Activated CD4-positive, alpha-beta T cell treated with anti-CD3 and anti-CD28 coated beads, Interleukin-2, amount 10 ng/mL, durations not matched to agents 24 days and 14 days (primary cell): Measurements from ENCODE around the gene DCBLD1. TPM values are rescaled to one million over a fixed set of nuclear protein-coding genes. Genes with fewer than 3 reads are reported as not detected.

Experiments
- DNase-seq: peaks from one replicate; pipeline ENCODE4 v3.0.0; 2022
- H3K27ac Mint-ChIP-seq: one replicate; pipeline ENCODE4 v1.8.0; 2022; ENCODE audit warnings: mild to moderate bottlenecking, mixed read lengths
- H3K27me3 Mint-ChIP-seq: one replicate; pipeline ENCODE4 v1.8.0; 2022; ENCODE audit warnings: mixed read lengths
- H3K36me3 Mint-ChIP-seq: one replicate; pipeline ENCODE4 v1.8.0; 2022; ENCODE audit warnings: low read depth, mild to moderate bottlenecking, mixed read lengths
- H3K4me1 Mint-ChIP-seq: one replicate; pipeline ENCODE4 v1.8.0; 2021; ENCODE audit warnings: mixed read lengths
- H3K4me3 Mint-ChIP-seq: one replicate; pipeline ENCODE4 v1.8.0; 2022; ENCODE audit warnings: mild to moderate bottlenecking, moderate library complexity, mixed read lengths
- H3K9me3 Mint-ChIP-seq: one replicate; pipeline ENCODE4 v1.8.0; 2021; ENCODE audit warnings: mixed read lengths
- intact Hi-C: fragments of 100-400 bp; cut with micrococcal nuclease; formaldehyde crosslinking; loops from one replicate; pipeline ENCODE4 v1.15.1; 2023
- total RNA-seq: library from RNA; stranded (reverse); gene quantifications from 2 replicates; pipeline ENCODE4 v1.2.3, GENCODE V29; 2022

The DCBLD1 gene
- total RNA-seq, 1 donor from 2014 or later, result 4.8 TPM

DNA sequence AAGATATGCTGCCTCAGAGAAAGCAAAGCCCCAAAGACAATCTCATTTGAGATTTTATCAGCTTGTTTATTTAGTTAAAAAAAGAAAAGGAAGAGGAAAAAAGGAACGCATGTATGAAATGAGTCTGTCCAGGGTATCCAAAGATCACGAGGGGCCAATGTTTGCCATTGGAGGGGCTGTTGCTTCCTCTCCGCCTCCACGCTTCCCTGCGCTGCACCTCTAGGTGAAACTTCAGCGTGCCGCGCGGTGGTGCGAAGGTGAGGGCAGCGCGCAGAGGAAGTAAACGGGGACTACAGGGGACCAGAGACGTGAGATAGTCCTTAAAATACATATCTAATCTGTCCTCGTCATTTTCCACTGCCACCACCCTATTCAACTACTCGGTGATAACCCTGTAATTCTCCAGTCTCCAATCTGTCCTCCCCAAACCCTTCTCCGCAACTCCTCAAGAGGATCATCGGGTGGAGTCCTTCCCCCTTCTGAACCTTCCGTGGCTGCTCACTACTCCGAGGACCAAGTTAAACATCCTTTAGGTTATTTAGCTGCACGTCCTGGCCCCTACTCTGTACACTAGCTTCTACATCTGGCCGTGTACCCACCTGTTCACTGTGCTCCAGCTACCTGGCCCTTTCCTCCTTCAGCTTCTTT, 1.1 kb upstream of the DCBLD1 start:
- peaks cover 2% of the 10 kb centered on the region for H3K36me3 Mint-ChIP-seq
- intact Hi-C loops, result loop anchor here (2.0 kb wide), 1 partner anchor 17 kb away; no protein-coding TSS in a partner anchor
- peaks cover 66% of the 10 kb centered on the region for H3K27me3 Mint-ChIP-seq
- H3K27ac Mint-ChIP-seq, result peak overlapping the region; percentile 64
- peak; percentile 71 for DNase-seq
- H3K4me3 Mint-ChIP-seq, result peak overlapping the region; percentile 82
- H3K4me1 Mint-ChIP-seq, result peaks cover 16% of the 10 kb centered on the region
- H3K9me3 Mint-ChIP-seq, result no peaks in the 10 kb centered on the region

DNA sequence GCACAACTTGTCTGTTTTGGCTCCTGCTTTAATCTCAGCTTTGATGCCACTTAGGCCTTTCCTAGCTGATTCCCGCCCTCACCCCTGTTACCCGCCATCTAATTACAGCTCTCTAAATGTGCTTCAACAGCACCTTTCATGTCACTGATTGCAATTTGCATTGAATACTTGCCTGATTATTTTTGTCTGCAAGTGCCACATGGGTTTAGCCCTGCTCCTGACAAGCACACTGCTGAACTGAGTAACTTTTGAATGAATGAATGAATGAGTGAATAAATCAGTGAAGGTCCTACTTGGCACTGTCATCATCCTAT, 591 bp upstream of the DCBLD1 start:
- H3K36me3 Mint-ChIP-seq, result peaks cover 2% of the 10 kb centered on the region
- H3K4me3 Mint-ChIP-seq, result peak overlapping the region; percentile 82
- intact Hi-C loops, result loop anchor here (1.0 to 2.0 kb wide), 2 partner anchors 17 to 120 kb away; partner anchors contain the start of gene GOPC
- peaks cover 16% of the 10 kb centered on the region for H3K4me1 Mint-ChIP-seq
- H3K27ac Mint-ChIP-seq, result peak overlapping the region; percentile 67
- peaks cover 64% of the 10 kb centered on the region for H3K27me3 Mint-ChIP-seq
- no peaks in the 10 kb centered on the region for H3K9me3 Mint-ChIP-seq
- DNase-seq, result no peak

DNA sequence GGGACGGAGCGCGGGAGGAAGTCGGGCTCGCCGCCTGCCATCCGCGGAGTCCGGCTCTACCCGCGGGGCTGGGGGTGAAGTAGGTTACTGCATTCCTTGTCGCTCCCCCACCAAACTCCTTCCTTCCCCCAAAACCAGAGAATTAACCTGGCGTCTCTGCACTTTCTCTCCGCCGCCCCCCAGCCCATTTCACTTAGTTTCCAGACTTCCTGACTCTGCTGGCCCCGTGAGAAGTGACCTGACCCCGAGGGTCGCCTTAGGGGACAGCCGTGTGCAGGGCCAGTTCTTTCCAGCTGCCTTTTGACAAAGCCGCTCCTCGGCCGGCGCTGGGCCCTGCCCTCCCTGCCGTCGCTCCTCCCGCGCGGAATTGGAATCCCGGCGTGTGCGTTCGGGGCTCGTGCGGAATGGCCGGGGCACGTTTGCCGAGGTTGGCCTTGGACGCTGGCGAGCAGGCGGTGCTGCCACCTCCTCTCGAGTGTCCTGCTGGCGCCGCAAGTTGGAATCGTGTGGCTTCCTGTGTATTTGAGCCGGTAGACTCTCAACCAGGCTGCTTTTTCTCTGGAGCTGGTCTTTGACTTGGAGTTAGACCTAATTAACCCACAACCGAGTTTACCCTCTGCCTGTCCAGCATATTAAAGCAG, 650 bp downstream of the DCBLD1 start:
- peaks cover 58% of the 10 kb centered on the region for H3K27me3 Mint-ChIP-seq
- intact Hi-C loops, result loop anchor here (1.0 kb wide), 1 partner anchor 65 kb away; no protein-coding TSS in a partner anchor
- peak overlapping the region; percentile 95 for H3K4me3 Mint-ChIP-seq
- H3K36me3 Mint-ChIP-seq, result peaks cover 2% of the 10 kb centered on the region
- peaks cover 16% of the 10 kb centered on the region for H3K4me1 Mint-ChIP-seq
- peak; percentile 75 for DNase-seq
- H3K27ac Mint-ChIP-seq, result peak overlapping the region; percentile 86
- no peaks in the 10 kb centered on the region for H3K9me3 Mint-ChIP-seq

DNA sequence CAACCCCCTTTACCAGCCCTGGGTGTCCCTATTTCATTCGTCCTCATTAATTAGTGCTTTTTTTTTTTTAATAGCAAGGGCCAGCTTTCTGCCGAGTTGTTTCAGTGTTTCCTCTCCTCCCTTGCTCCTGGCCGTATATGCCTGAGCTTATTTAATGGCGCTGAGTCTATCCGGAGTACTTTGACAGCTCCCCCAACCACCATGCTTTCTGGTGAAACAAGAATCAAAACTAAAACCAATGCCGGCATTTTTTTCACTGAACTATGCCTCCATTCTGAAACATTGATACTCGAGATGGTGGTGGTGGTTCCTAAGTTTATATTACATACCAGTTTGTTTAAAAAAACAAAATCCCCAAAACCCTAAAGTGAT, 1.2 kb downstream of the DCBLD1 start:
- DNase-seq, result peak; percentile 76
- Mint-ChIP-seq H3K27me3 (peaks cover 54% of the 10 kb centered on the region), H3K4me1 (peaks cover 16% of the 10 kb centered on the region), H3K9me3 (no peaks in the 10 kb centered on the region), H3K27ac (peak overlapping the region; percentile 86), H3K4me3 (peak overlapping the region; percentile 95), H3K36me3 (peaks cover 2% of the 10 kb centered on the region)
- intact Hi-C loops, result loop anchor here (1.0 kb wide), 1 partner anchor 65 kb away; no protein-coding TSS in a partner anchor

DNA sequence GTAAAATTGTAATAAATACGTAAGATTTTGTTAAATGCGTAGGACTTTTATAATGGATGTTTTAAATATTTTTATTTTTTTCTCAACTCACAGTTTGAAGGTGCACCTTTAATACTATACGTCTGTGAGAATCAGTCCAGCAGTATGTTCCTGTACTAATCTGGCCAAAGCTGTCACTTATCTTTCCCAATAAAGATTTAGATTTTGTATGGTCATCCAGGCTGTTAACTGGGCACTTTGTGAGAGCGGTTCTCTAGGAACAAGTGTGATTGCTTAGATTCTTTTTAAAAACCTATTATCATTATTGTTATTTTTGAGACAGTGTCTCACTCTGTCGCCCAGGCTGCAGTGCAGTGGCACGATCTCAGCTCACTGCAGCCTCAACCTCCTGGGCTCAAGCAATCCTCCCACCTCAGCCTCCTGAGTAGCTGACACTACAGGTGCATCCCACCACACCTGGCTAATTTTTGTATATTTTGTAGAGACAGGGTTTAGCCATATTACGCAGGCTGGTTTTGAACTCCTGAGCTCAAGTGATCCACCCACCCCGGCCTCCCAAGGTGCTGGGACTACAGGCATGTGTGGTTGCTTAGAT, 1.7 kb downstream of the DCBLD1 start:
- intact Hi-C loops, result no loop called here

DNA sequence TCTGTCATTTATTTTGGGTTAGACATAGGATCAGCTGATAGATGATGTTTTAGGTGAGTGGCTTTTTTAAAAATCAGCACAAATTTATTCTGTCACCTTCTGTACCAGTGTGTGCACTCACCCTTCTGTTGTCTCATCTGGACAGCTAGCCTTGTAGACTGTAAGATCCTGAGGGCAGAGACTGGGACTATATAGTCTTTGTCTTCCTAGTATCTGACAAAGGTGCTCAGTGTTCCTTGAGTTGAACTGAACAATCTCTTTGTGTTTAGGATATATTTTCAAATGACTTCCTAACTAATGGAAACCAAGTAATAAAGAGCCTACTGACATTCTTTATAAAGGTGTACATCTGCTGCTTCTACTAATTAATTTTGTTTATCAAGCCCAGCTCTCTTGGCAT, 3.0 kb downstream of the DCBLD1 start:
- no peak overlapping the region for H3K27ac Mint-ChIP-seq
- no peaks in the 10 kb centered on the region for H3K9me3 Mint-ChIP-seq
- H3K4me1 Mint-ChIP-seq, result peaks cover 16% of the 10 kb centered on the region
- intact Hi-C loops, result no loop called here
- H3K36me3 Mint-ChIP-seq, result peaks cover 2% of the 10 kb centered on the region
- DNase-seq, result no peak
- no peak overlapping the region for H3K4me3 Mint-ChIP-seq
- H3K27me3 Mint-ChIP-seq, result peaks cover 44% of the 10 kb centered on the region

More for the DNA sequence above, 1.7 kb downstream of the DCBLD1 start:
- H3K36me3 Mint-ChIP-seq, result peaks cover 2% of the 10 kb centered on the region
- H3K27me3 Mint-ChIP-seq, result peaks cover 52% of the 10 kb centered on the region
- no peaks in the 10 kb centered on the region for H3K9me3 Mint-ChIP-seq
- no peak overlapping the region for H3K27ac Mint-ChIP-seq
- H3K4me3 Mint-ChIP-seq, result peak overlapping the region; percentile 95
- peaks cover 16% of the 10 kb centered on the region for H3K4me1 Mint-ChIP-seq
- DNase-seq, result no peak

DNA sequence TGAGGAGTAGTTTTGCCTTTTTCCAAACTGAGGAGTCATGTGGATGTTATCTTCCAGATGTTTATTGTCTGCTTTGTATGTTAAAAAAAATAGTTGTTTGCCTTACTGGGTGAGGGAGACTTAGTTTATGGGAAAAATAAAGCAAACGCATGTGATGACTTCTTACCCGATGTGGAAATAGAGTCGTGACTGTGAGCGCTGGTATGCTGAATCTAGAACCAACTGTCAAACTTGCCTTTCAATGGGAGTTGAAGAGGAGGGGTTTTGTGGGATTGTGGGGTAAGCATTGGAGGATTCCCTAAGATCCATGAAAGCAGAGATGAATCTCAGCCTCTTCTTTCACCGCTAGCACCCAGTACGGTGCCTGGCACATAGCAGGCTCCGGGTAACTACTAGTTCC, 5.3 kb downstream of the DCBLD1 start:
- Mint-ChIP-seq H3K36me3 (peaks cover 2% of the 10 kb centered on the region), H3K27me3 (peaks cover 32% of the 10 kb centered on the region), H3K4me3 (no peak overlapping the region), H3K27ac (no peak overlapping the region), H3K9me3 (no peaks in the 10 kb centered on the region), H3K4me1 (peaks cover 4% of the 10 kb centered on the region)
- DNase-seq, result no peak
- intact Hi-C loops, result no loop called here

DNA sequence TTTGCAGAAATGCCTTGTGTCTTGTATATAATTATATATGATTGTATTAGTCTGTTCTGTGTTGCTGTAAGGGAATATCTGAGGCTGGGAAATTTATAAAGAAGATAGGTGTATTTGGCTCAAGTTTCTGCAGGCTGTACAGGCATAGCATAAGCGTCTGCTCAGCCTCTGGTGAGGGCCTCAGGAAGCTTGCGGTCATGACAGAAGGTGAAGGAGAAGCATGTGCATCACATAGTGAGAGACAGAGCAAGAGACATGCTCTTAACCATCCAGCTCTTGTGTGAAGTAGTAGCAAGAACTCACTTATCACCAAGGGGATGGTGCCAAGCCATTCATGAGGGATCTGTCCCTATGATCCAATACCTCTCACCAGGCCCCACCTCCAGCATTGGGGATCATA, 6.5 kb downstream of the DCBLD1 start:
- peaks cover 32% of the 10 kb centered on the region for H3K27me3 Mint-ChIP-seq
- H3K4me3 Mint-ChIP-seq, result no peak overlapping the region
- no peaks in the 10 kb centered on the region for H3K4me1 Mint-ChIP-seq
- H3K27ac Mint-ChIP-seq, result no peak overlapping the region
- no peaks in the 10 kb centered on the region for H3K36me3 Mint-ChIP-seq
- intact Hi-C loops, result no loop called here
- no peak for DNase-seq
- H3K9me3 Mint-ChIP-seq, result no peaks in the 10 kb centered on the region

DNA sequence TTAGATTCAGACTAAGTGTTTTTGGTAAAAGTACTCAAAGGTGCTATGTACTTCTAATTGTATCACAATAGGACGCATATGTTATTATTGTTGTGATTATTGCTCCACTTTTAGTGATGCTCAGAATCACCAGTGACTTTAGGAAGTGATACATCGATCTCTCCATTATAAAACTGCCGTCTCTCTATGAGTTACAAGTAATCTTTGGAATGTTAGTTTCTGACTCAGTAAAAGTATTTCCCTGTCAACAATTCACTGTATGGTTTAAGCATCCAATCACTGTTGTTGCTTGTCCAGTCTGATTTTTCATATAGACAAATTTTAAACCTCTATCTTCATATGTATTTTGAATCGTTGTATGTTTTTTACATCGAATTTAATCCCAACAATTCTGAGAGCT, 9.4 kb downstream of the DCBLD1 start:
- peaks cover 17% of the 10 kb centered on the region for H3K27me3 Mint-ChIP-seq
- H3K4me1 Mint-ChIP-seq, result peaks cover 11% of the 10 kb centered on the region
- H3K36me3 Mint-ChIP-seq, result no peaks in the 10 kb centered on the region
- H3K9me3 Mint-ChIP-seq, result no peaks in the 10 kb centered on the region
- DNase-seq, result no peak
- no peak overlapping the region for H3K27ac Mint-ChIP-seq
- H3K4me3 Mint-ChIP-seq, result no peak overlapping the region
- intact Hi-C loops, result no loop called here

DNA sequence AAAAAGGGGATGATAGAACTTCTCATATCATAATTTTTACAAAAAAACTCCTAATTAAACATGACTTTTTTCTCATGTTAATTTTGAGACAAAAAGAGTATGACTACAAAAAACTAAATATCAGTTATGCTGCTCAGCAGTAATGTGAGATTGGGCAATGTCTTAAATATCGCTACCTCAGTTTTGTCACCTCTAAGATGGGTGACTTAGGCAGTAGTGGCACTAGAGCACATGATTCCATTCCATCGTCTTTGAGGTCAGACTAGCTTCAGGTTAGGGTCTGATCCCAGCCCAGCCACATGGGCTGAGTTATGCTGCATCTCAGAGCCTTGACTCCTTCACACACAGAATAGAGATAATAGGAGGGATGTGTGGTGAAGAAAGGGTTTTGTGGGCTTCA, 11.0 kb downstream of the DCBLD1 start:
- Mint-ChIP-seq H3K36me3 (no peaks in the 10 kb centered on the region), H3K4me1 (peaks cover 18% of the 10 kb centered on the region), H3K27ac (no peak overlapping the region), H3K27me3 (peaks cover 10% of the 10 kb centered on the region), H3K4me3 (no peak overlapping the region), H3K9me3 (no peaks in the 10 kb centered on the region)
- intact Hi-C loops, result no loop called here
- DNase-seq, result no peak

DNA sequence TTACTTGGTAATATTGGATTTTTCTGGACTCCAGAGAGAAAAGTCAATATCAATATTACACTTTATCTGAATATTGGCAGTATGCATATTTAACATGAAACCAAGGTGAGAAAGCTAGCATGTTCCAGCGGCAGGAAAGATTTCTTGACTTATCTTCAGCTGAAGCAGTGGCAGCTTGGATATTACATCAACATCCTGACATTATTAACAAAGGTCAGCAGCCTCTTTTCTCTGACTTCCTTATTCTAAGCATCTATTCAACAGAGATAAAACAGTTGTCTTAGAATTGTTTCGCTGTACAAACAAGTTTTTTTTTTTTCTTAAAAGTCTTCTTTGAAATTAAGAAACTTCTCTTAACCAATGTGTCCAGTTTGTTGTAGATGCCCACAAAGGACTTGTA, 11.8 kb downstream of the DCBLD1 start:
- H3K4me3 Mint-ChIP-seq, result no peak overlapping the region
- H3K36me3 Mint-ChIP-seq, result no peaks in the 10 kb centered on the region
- peaks cover 10% of the 10 kb centered on the region for H3K27me3 Mint-ChIP-seq
- peaks cover 19% of the 10 kb centered on the region for H3K4me1 Mint-ChIP-seq
- no peak overlapping the region for H3K27ac Mint-ChIP-seq
- H3K9me3 Mint-ChIP-seq, result no peaks in the 10 kb centered on the region
- intact Hi-C loops, result no loop called here
- no peak for DNase-seq

DNA sequence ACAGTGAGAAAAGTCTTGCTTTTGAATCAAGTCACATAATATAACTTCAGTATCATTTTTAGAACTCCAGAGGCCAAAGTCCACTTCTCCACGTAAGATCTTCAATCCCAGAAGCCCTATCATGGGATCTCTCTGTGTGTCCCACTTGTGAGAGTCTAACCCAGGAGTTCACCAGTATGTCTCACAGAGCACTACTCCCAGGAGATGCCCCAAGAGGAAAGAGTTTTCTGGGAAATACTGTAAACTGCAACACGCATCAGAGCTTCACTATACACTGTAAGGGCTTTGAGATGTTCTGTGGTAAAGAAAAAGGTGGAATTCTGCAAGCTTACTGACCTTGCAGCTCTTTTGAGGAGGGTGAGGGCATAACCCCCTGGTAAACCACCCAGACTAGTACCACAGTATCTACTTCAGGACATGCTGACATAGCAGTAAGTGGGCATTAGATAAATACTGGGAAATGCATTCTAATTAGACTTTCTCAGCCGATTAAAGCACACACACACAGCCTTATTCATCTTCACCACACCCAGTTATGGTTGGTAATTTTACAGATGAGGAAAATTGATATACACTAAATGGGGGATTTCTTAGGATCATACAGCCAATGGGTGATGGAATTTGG, 12.3 kb downstream of the DCBLD1 start:
- no peak overlapping the region for H3K27ac Mint-ChIP-seq
- peaks cover 10% of the 10 kb centered on the region for H3K27me3 Mint-ChIP-seq
- intact Hi-C loops, result no loop called here
- H3K4me3 Mint-ChIP-seq, result no peak overlapping the region
- H3K9me3 Mint-ChIP-seq, result no peaks in the 10 kb centered on the region
- no peaks in the 10 kb centered on the region for H3K36me3 Mint-ChIP-seq
- peaks cover 19% of the 10 kb centered on the region for H3K4me1 Mint-ChIP-seq
- DNase-seq, result no peak

DNA sequence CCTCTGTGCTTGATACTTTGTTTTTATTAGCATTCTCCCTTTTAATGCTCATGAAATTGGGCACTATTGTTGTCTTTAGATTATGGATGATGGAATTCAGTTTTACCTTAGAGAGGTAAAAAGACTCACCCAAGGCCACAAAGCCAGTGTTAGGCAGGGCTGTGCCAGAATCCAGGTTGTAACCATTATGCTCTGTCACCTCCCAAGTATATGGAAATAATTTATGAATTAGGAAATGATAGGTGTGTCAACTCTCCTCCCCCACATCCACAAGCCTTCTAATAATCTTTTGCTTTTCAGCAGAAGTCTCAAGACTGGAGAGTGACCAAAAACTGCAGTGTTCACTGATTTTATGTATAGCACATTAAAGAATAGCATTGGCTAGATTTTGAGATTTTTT, 13.0 kb downstream of the DCBLD1 start:
- Mint-ChIP-seq H3K27me3 (peaks cover 9% of the 10 kb centered on the region), H3K4me3 (no peak overlapping the region), H3K9me3 (no peaks in the 10 kb centered on the region), H3K4me1 (peaks cover 19% of the 10 kb centered on the region), H3K36me3 (no peaks in the 10 kb centered on the region), H3K27ac (no peak overlapping the region)
- intact Hi-C loops, result no loop called here
- DNase-seq, result no peak

DNA sequence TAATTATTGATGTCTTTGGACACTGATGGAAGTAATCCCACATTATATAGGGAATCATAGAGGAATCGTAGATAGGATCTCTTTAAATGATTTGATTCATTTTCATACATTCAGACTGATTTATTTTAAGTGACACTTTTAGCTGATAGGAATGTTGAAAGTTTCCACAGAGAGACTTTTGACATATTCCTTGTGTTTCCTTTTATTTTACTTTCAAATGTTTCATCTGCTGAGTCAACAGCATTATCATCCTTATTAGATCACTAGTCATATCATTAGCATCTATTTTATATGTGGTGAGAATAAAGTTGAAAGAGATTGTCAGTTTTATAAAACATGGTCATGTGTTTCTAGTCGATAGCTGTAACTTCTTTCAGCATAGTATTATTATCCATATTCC, 13.4 kb downstream of the DCBLD1 start:
- H3K27me3 Mint-ChIP-seq, result peaks cover 9% of the 10 kb centered on the region
- no peaks in the 10 kb centered on the region for H3K36me3 Mint-ChIP-seq
- intact Hi-C loops, result no loop called here
- no peak for DNase-seq
- peaks cover 19% of the 10 kb centered on the region for H3K4me1 Mint-ChIP-seq
- no peak overlapping the region for H3K4me3 Mint-ChIP-seq
- H3K9me3 Mint-ChIP-seq, result no peaks in the 10 kb centered on the region
- H3K27ac Mint-ChIP-seq, result no peak overlapping the region
